ENCODE data around the gene CBLN3.

DNA sequence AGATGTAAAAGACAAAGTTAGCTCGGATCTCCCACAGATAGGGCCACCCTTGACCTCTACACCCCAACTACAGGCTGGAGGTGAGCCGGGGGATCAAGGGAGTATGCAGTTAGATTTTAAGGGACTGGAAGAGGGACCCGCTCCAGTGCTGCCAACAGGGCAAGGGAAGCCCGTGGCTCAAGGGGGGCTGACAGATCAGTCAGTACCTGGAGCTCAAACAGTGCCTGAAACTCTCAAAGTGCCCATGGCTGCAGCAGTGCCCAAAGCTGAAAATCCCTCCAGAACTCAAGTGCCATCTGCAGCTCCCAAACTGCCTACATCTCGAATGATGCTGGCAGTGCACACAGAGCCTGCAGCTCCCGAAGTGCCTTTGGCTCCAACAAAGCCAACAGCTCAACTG is 20.3 kb downstream of the CBLN3 start:
- TF ChIP-seq POLR2A (IDR thresholded peaks at IDR 0.05) = no peak
- TF ChIP-seq, protein P1, sequence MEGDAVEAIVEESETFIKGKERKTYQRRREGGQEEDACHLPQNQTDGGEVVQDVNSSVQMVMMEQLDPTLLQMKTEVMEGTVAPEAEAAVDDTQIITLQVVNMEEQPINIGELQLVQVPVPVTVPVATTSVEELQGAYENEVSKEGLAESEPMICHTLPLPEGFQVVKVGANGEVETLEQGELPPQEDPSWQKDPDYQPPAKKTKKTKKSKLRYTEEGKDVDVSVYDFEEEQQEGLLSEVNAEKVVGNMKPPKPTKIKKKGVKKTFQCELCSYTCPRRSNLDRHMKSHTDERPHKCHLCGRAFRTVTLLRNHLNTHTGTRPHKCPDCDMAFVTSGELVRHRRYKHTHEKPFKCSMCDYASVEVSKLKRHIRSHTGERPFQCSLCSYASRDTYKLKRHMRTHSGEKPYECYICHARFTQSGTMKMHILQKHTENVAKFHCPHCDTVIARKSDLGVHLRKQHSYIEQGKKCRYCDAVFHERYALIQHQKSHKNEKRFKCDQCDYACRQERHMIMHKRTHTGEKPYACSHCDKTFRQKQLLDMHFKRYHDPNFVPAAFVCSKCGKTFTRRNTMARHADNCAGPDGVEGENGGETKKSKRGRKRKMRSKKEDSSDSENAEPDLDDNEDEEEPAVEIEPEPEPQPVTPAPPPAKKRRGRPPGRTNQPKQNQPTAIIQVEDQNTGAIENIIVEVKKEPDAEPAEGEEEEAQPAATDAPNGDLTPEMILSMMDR (IDR thresholded peaks at IDR 0.05) = no peak
